Measurements from ENCODE around the gene CYB5R2. TPM values are rescaled to one million over a fixed set of nuclear protein-coding genes. Genes with fewer than 3 reads are reported as not detected.

CYB5R2 gene
- total RNA-seq, 2 experiments from 2014 or later, result not detected

- H3K9me3 Mint-ChIP-seq, result no peaks in the 10 kb centered on the region
- H3K27me3 Mint-ChIP-seq, result peaks cover 56% of the 10 kb centered on the region
- Histone ChIP-seq H3K27me3 (ENCODE audit: control insufficient read depth in 1 of 2, insufficient read depth in 2 of 2, low read length in 2 of 2) (peaks cover 13 to 37% of the 10 kb centered on the region in 2 experiments), H3K27ac (ENCODE audit: low read depth in 1 of 2, low read length in 2 of 2) (no peak overlapping the region), H3K9me3 (ENCODE audit: control insufficient read depth in 1 of 2, insufficient read depth in 1 of 2, low read length in 2 of 2) (no peaks in the 10 kb centered on the region), H3K36me3 (ENCODE audit: insufficient read depth, low read length) (no peaks in the 10 kb centered on the region), H3K4me3 (ENCODE audit: low read length) (no peak overlapping the region), H3K4me1 (ENCODE audit: insufficient read depth, low read length) (no peaks in the 10 kb centered on the region)
- no peak for TF ChIP-seq CTCF (IDR thresholded peaks at IDR 0.05)
- ChIA-PET CTCF (no interaction called here), POLR2A (no interaction called here)
- H3K27ac Mint-ChIP-seq, result no peak overlapping the region
- ATAC-seq (ENCODE audit: poor library complexity) (no peak), DNase-seq (no peak)
- no peak overlapping the region for H3K4me3 Mint-ChIP-seq
- intact Hi-C loops (cut with DNase I, micrococcal nuclease), result loop anchor here in 1 of 2 experiments (5.0 kb wide), 1 partner anchor 117 kb away; no protein-coding TSS in a partner anchor
- no peaks in the 10 kb centered on the region for H3K4me1 Mint-ChIP-seq (ENCODE audit: low read depth)
- no peaks in the 10 kb centered on the region for H3K36me3 Mint-ChIP-seq (ENCODE audit: low read depth)
These were observed 15.9 kb upstream of the CYB5R2 start for GRCh38 chr11:7689239-7689638.

- no peak overlapping the region for H3K4me3 Mint-ChIP-seq
- Histone ChIP-seq H3K27me3 (ENCODE audit: control insufficient read depth in 1 of 2, insufficient read depth in 2 of 2, low read length in 2 of 2) (peaks cover 8 to 28% of the 10 kb centered on the region in 2 experiments), H3K36me3 (ENCODE audit: insufficient read depth, low read length) (no peaks in the 10 kb centered on the region), H3K9me3 (ENCODE audit: control insufficient read depth in 1 of 2, insufficient read depth in 1 of 2, low read length in 2 of 2) (no peaks in the 10 kb centered on the region), H3K4me3 (ENCODE audit: low read length) (no peak overlapping the region), H3K27ac (ENCODE audit: low read depth in 1 of 2, low read length in 2 of 2) (no peak overlapping the region), H3K4me1 (ENCODE audit: insufficient read depth, low read length) (no peaks in the 10 kb centered on the region)
- ATAC-seq (ENCODE audit: poor library complexity), result peak; percentile 51
- DNase-seq, result peak in 4 of 14 experiments; percentile 13 to 55 (median 36)
- H3K27ac Mint-ChIP-seq, result no peak overlapping the region
- POLR2A ChIA-PET, result no interaction called here
- H3K27me3 Mint-ChIP-seq, result peaks cover 47% of the 10 kb centered on the region
- H3K9me3 Mint-ChIP-seq, result no peaks in the 10 kb centered on the region
- H3K36me3 Mint-ChIP-seq (ENCODE audit: low read depth), result no peaks in the 10 kb centered on the region
- intact Hi-C loops (cut with DNase I, micrococcal nuclease), result loop anchor here in 1 of 2 experiments (5.0 kb wide), 1 partner anchor 116 kb away; no protein-coding TSS in a partner anchor
- CTCF ChIA-PET, result interaction anchor here (1.2 to 1.5 kb wide), 2 partner anchors 11 to 18 kb away, joined by 3 read pairs; no protein-coding TSS in a partner anchor
- H3K4me1 Mint-ChIP-seq (ENCODE audit: low read depth), result no peaks in the 10 kb centered on the region
- peak; percentile 89 for TF ChIP-seq CTCF (IDR thresholded peaks at IDR 0.05)
These were observed 15.0 kb upstream of the CYB5R2 start for GRCh38 chr11:7688238-7688826.

- no peaks in the 10 kb centered on the region for H3K4me1 Mint-ChIP-seq (ENCODE audit: low read depth)
- no peak for DNase-seq
- Histone ChIP-seq H3K4me1 (ENCODE audit: insufficient read depth, low read length) (no peaks in the 10 kb centered on the region), H3K27ac (ENCODE audit: low read depth in 1 of 2, low read length in 2 of 2) (no peak overlapping the region), H3K9me3 (ENCODE audit: control insufficient read depth in 1 of 2, insufficient read depth in 1 of 2, low read length in 2 of 2) (no peaks in the 10 kb centered on the region), H3K36me3 (ENCODE audit: insufficient read depth, low read length) (no peaks in the 10 kb centered on the region), H3K27me3 (ENCODE audit: control insufficient read depth in 1 of 2, insufficient read depth in 2 of 2, low read length in 2 of 2) (peaks cover 3 to 19% of the 10 kb centered on the region in 2 experiments), H3K4me3 (ENCODE audit: low read length) (no peak overlapping the region)
- no peak overlapping the region for H3K27ac Mint-ChIP-seq
- POLR2A ChIA-PET, result no interaction called here
- CTCF ChIA-PET, result interaction anchor here (1.2 to 1.5 kb wide), 2 partner anchors 11 to 17 kb away, joined by 3 read pairs; no protein-coding TSS in a partner anchor
- peaks cover 37% of the 10 kb centered on the region for H3K27me3 Mint-ChIP-seq
- intact Hi-C loops (cut with DNase I, micrococcal nuclease), result loop anchor here in 1 of 2 experiments (5.0 kb wide), 1 partner anchor 115 kb away; no protein-coding TSS in a partner anchor
- H3K9me3 Mint-ChIP-seq, result no peaks in the 10 kb centered on the region
- ATAC-seq (ENCODE audit: poor library complexity), result no peak
- TF ChIP-seq CTCF (IDR thresholded peaks at IDR 0.05), result no peak
- H3K36me3 Mint-ChIP-seq (ENCODE audit: low read depth), result no peaks in the 10 kb centered on the region
- H3K4me3 Mint-ChIP-seq, result no peak overlapping the region
These were observed 14.1 kb upstream of the CYB5R2 start for GRCh38 chr11:7687386-7687785.
